GM18526 (cell line): Measurements from ENCODE around the gene ZNF280A.

ENCODE experiments used
- POLR2A ChIP-seq: IDR thresholded peaks from 3 replicates; pipeline ENCODE4 v1.6.1; 2011; ENCODE audit not compliant: insufficient read length; ENCODE audit errors: extremely low read depth

The ZNF280A gene

DNA sequence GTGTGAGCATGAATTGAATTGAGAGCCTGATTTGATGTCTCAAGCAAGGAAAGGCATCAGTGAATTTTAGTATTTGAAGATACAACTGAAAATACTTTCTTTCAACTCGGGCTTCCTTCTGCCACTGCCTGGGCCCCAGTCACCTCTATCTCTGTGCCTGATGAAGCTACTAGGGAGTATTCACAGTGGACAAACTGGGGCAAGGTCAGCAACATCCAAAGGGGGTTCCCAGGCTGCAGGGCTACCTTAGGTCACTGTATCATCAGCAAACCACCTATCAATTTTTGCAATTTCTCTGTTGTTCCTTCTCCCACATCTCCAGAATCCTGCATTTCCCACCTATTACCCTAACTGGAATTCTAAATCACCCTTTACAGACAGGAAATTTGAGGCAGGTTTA, 28.8 kb upstream of the ZNF280A start:
- TF ChIP-seq POLR2A = no peak

DNA sequence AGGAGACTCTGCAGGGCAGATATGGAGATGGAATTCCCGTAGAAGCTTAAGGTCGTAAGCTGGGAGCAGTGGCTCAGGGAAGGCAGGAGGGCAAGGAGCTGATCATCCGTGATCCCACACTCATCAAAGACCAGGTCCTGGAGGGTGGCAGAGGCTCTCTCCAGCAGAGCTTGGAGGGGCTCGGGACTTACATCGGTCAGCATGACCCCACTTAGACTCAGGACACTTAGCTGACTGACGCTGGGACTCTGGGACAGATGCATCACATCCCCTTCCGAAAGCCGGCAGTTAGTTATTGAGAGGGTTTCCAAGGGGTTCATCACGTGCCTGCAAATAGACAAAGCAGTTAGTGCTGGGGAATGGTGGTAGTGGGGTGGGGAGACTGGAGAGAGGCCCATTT, 28.2 kb upstream of the ZNF280A start:
- no peak for TF ChIP-seq POLR2A

DNA sequence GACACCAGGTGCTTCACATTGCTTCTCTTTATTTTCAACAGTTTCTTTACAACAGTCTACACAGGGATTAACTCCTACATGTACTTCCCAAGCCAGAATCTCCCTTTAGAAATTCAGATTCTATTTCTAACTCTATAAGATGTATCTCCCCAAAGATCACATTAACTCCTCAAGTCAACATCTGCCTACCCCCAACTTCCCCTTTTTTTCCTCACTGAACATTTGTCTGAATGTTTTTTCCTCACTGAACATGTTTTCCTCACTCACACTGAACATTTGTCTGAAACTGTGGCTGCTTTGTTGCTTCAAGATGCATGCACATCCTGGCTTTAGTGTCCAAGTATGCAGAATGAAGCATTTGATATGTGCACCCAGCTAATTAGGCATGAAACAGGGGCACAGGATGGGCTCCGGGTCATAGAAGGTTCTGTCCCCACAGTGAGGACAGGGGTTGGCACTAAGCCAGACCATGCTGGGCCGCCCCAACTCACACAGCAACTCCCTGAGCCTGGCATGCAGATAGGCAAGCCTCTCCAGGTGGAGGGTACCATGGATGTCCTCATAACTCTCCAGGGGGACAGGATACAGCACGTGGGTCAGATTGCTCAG, 27.7 kb upstream of the ZNF280A start:
- no peak for TF ChIP-seq POLR2A

DNA sequence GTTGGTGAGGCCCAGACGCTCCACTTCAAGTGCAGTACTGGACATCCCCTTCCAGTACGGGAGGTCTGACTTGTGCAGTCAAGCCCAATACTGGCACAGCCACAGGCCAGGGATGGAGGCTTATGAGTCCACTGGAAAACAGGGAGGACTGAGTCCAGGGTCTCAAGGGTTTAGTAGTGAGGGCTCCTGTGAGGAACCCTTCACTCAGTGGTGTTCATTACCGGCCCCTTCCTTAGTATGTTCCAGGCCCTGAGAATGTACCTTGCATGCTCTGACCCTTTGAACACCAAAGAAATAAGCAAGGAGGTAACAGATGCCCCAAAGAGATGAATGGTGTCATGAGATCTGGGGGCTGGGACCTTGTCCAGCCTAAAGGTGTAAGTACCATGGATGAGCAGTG, 27.2 kb upstream of the ZNF280A start:
- no peak for TF ChIP-seq POLR2A

DNA sequence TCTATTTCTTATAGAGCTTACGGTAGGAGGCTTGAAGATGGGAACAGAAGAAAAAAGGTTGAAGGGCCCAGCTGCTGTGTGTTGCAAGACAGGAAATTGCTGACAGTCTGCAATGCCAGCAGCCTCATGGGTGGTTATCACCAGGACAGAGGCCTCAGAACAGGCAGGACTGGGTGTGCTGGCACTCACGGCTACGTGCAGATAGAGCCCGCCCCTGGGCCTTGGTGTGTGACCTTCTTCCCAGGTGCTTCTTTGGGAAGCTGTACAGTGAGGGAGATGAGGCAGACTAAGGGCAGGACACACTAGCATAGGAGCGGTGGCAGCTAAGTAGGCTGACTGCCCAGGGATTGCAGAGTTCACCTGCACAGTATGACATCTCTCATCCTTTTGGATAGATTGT, 26.4 kb upstream of the ZNF280A start:
- TF ChIP-seq POLR2A = no peak

DNA sequence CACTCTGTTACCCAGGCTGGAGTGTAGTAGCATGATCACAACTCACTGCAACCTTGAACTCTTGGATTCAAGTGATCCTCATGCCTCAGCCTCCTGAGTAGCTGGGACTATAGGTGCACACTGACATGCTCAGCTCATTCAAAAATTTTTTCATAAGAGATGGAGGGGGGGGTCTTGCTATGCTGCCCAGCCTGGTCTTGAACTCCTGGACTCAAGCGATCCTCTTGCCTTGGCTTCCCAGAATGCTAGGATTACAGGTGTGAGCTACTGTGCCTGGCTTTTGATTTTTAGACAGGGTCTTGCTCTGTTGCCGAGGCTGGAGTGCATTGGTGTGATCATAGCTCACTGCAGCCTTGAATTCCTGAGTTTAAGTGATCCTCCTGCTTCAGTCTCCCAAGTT, 25.0 kb upstream of the ZNF280A start:
- TF ChIP-seq POLR2A = no peak

DNA sequence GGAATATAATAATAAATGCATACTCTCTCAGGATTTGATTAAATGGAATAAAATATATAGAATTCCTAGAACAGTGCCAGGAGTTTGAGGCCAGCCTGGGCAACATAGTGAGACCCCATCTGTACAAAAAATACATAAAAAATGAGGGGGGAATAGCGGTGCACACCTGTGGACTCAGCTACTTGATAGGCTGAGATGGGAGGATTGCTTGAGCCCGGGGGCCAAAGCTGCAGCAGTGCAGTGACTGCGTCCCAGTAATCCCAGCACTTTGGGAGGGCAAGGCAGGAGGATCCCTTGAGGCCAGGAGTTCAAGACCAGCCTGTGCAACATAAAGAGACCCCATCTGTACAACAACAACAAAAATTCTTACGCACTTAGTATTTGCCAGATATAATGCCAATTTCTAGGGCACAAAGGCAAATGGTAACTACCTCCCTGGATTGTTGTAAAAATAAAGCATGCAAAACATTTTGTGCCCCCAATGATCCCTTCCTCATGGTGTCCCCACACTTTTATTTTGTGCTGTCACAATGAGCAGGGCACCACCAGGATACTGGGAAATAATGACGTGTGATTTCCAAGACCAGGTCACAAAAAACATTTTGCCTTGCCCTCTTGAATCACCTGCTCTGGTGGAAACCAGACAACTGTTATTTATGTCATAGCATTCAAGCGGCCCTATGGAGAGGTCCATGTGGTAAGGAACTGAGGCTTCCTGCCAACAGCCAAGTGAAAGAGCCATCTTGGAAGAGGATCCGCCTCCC, 18.3 kb upstream of the ZNF280A start:
- no peak for TF ChIP-seq POLR2A

DNA sequence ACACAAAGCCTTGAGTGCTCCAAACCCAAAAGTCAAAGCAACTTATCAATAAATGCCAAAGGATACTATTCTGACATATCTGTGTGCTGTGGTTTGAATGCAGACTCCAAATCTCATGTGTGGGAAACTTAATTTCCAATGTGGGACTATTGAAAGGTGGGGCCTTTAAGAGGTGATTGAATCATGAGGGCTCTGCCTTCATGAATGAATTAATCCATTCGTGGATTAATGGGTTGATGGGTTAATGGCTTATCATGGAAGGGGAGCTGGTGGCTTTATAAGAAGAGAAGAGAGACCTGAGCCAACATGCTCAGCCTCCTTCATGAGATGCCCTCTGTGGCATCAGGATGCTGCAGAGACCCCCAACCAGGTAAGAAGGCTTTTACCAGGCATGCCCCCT, 16.8 kb upstream of the ZNF280A start:
- TF ChIP-seq POLR2A = no peak

DNA sequence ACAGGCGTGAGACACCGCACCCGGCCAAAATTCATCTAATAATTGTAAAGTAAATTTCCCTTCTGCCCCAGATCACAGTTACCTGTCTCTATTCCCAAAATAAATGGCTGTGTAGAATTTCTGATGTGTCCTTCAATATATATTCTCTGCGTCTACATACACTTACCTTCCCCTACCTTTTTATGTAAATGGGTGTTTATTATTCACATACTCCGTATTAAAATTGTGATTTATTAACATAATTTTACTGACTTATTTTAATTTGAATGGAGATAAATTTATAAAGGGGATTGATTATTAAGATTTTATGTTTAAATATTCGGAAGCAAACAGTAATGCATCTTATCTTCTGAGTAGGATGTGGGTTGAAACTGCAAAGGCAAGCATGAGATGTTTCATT, 16.4 kb upstream of the ZNF280A start:
- TF ChIP-seq POLR2A = no peak

DNA sequence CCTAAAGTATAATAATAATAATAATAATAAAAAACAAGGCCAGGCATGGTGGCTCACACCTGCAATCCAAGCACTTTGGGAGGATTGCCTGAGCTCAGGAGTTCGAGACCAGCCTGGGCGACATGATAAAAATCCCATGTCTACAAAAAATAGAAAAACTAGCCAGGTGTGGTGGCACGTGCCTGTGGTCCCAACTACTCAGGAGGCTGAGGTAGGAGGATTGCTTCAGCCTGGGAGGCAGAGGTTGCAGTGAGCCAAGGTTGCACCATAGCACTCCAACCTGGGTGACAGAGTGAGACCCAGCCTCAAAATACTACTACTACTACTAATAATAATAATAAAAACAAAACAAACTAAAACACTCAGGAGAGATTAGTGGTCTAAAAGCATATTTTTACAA, 15.6 kb upstream of the ZNF280A start:
- no peak for TF ChIP-seq POLR2A

DNA sequence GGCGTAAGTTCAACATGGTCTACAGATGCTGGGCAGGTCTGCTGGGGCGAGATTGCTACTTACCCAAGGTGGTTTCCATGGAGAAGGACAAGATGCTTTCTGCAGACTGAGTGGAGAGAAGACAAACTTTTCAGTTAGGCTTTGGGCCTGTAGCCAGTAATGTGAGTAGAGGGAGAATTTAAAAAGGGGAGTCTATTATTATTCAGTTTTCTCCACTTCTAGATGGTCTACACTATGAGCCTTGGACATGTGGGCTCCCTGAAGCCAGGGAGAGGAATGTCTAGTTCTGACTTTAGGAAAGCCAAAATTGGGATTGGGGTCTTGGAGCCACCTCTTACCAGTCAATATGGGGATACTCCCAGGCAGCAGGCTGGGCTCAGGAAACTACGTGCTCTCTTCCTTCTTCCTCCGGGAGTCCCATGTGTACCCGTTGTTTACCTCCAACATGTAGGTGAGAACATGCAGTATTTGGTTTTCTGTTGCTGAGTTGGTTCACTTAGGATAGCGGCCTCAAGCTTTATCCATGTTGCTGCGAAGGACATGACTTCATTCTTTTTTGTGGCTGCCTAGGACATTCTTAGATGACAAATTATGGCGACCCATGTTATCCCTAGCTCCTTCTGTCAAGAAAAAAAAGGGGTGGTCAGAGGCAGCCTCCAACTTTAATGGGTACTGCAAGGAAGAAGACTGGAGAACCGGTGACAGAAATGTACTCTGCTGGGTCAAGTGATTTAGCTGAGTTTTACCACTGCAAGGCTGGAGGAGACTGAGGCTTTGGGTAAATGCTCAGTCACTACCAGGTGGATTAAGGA, 14.7 kb upstream of the ZNF280A start:
- no peak for TF ChIP-seq POLR2A

DNA sequence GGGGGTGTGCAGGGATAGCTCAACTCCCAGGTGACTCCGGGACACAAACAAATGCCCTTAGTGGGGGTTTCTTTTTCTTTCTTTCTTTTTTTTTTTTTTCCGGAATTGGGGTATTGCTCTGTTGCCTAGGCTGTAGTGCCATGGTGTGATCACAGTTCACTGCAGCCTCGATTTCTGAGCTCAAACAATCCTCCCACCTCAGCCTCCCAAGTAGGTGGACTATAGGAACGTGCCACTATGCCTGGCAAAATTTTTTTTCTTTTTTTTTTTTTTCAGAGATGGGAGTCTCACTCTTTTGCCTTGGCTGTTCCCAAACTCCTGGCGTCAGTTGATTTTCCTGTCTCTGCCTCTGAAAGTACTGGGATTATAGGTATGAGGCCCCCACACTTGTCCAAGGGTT, 13.8 kb upstream of the ZNF280A start:
- TF ChIP-seq POLR2A = no peak

DNA sequence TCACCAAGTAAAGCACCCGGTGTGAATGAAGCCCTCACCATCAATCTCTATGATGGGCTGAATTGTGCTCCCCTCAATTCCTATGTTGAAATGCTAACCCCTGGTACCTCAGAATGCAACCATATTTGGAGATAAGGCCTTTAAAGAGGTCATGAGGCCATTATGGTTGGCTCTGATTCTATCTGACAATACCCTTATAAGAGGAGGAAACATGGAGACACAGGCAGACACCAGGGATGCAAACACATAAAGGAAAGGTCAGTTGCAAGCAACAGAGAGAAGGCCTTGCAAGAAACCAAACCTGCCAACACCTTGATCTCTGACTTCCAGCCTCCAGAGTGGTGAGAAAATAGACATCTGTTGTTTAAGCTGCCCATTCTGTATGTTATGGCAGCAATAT, 13.3 kb upstream of the ZNF280A start:
- TF ChIP-seq POLR2A = no peak

DNA sequence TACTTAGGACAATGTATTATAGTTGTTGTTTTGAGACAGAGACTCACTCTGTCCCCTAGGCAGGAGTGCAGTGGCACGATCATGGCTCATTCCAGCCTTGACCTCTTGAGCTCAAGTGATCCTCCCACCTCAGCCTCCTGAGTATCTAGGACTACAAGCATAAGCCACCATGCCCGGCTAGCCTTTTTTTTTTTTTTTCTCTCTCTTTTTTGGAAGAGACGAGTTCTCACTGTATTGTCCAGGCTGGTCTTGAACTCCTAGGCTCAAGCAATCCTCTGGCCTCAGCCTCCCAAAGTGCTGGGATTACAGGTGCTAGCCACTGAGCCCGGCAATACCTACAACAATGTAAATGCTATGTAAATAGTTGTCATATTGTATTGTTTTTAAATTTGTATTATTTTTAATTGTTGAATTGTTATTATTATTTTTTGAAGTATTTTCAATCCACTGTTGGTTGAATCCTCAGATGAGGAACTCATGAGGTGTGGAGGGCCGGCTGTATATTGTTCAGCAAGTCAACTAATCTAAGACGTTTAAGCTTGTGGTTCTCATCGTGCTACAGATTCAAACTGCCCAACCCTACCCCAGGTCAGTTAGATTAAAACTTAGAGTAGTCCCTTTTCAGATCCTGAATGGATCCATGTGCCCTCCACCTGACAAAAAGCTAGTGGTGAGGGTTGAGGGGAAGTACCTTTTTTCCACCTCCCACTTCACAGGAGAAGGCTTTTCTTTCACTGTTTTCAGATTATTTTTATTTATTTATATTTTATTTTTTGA, 11.9 kb upstream of the ZNF280A start:
- no peak for TF ChIP-seq POLR2A

DNA sequence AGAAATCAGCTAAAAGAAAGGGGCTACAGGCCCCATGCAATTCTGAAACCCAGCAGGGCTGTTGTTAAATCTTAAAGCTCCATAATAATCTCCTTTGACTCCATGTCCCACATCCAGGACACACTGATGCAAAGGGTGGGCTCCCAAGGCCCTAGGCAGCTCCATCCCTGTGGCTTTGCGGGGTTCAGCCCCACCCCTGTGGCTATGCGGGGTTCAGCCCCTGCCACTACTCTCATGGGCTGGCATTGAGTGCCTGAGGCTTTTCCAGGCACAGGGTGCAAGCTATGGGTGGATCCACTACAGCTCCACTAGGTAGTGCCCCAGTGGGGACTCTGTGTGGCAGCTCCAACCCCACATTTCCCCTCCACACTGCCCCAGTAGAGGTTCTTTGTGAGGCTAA, 8.7 kb upstream of the ZNF280A start:
- no peak for TF ChIP-seq POLR2A
